GM18505 (cell line): ENCODE results near the gene CASP9.

Experiments
- ATAC-seq: cut with Tn5 transposase; IDR thresholded peaks from one replicate; pipeline ENCODE4 v1.9.1; 2021; ENCODE audit not compliant: unreplicated experiment
- POLR2A ChIP-seq: IDR thresholded peaks from 4 replicates; pipeline ENCODE4 v1.6.1; 2011; ENCODE audit warnings: borderline replicate concordance; ENCODE audit not compliant: insufficient read depth, insufficient read length; ENCODE audit errors: extremely low read depth

Gene CASP9

DNA sequence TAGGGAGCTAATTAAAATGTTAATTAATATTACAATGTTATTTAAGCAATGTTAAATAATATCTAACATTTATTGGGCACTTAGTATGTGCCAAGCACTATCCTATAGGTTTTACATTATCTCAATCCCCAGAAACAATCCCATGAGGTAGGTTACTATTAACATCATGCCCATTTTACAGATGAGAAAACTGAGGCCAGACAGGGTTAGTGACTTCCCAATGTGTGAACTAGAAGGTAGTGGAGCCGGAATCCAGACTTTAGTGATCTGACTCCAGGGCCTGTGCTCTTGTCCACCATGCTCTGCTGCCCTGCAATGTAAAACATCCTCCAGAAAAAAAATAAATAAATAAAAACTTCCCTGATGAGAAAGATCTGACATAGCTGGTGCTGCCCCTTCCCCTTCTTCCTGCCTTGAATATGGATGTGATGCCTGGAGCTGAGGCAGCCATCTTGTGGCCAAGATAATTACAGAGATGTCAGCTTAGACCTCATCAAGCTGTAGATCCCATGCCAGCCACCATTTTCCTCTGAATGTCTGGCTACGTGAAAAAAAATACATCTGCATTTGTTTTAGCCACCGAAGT, 75.0 kb downstream of the CASP9 start:
- ATAC-seq, result no peak

DNA sequence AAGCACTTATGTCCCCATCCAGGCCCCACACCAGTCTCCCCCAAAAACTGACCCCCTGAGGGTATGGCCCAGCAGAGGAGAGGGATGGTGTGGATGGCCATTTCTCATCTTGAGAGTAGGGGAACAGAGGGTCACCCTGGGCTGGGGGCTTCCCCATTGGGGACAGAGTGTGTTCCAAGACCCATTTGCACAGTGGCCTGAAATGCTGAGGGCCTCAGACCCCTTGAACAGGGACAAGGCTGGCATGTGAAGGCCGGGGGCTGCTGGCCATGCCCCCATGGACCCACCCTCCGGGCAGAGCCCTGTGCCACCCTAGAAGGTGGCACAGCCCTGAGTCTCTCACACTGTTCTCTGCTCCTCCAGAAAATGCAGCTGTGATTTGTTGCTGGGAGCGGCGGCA, 77.8 kb downstream of the CASP9 start:
- no peak for ATAC-seq
- no peak for TF ChIP-seq POLR2A

More for the DNA sequence above, 75.0 kb downstream of the CASP9 start:
- TF ChIP-seq POLR2A, result no peak

GRCh38 chr1:15445390-15446122, 78.5 kb downstream of the CASP9 start:
- no peak for ATAC-seq
- TF ChIP-seq POLR2A, result no peak

GRCh38 chr1:15444468-15445389, 79.3 kb downstream of the CASP9 start:
- TF ChIP-seq POLR2A, result no peak
- no peak for ATAC-seq

GRCh38 chr1:15443281-15443680, 80.7 kb downstream of the CASP9 start:
- ATAC-seq, result no peak
- no peak for TF ChIP-seq POLR2A

GRCh38 chr1:15442759-15443158, 81.3 kb downstream of the CASP9 start:
- ATAC-seq, result no peak
- TF ChIP-seq POLR2A, result no peak

- ATAC-seq, result no peak
- TF ChIP-seq POLR2A, result no peak
These were observed 81.9 kb downstream of the CASP9 start for GRCh38 chr1:15442119-15442518.
